A549 treated with ZK216348 at 1 μM for 4 hours (cell line): Measurements from ENCODE around the gene MAPK12. TPM values are rescaled to one million over a fixed set of nuclear protein-coding genes. Genes with fewer than 3 reads are reported as not detected.

Source experiments
- total RNA-seq: library from RNA; stranded (reverse); fragments of 200-300 nt; extraction: Qiagen RNA extraction; gene quantifications from 5 replicates; pipeline ENCODE4 v1.2.3, GENCODE V29; 2022; ENCODE audit warnings: low read depth

MAPK12 gene
- total RNA-seq, result 17.0 to 30.2 TPM (median 24.5 TPM) in 5 replicates

GRCh38 chr22:50261615-50262459 lies at the start of gene MAPK12:
Gene MAPK12 (minus strand): TSS chr22:50261683. CDS start chr22:50261509, 174 bp downstream.

GRCh38 chr22:50306753-50307749 lies 45.6 kb upstream of the MAPK12 start, which contains the start of gene PLXNB2:
Gene PLXNB2 (minus strand): TSS chr22:50307646. CDS start chr22:50290584, 17,062 bp downstream.

GRCh38 chr22:50269970-50270665 lies 8.6 kb upstream of the MAPK12 start, which contains the start of gene MAPK11:
Gene MAPK11 (minus strand): TSS chr22:50270380. CDS start chr22:50270292, 88 bp downstream.

GRCh38 chr22:50250555-50251476 lies 10.7 kb downstream of the MAPK12 start, which contains the start of gene HDAC10:
Gene HDAC10 (minus strand): TSS chr22:50251265. CDS start chr22:50251032, 233 bp downstream.

GRCh38 chr22:50244420-50245213 lies 16.9 kb downstream of the MAPK12 start, which contains the start of gene TUBGCP6:
Gene TUBGCP6 (minus strand): TSS chr22:50245023. CDS start chr22:50244459, 564 bp downstream.

Other genes starting within 250 kb of the MAPK12 start
- 0.06 TPM in 1 of 5 replicates, not detected in the others for gene IL17REL, start 248.9 kb downstream of the MAPK12 start, total RNA-seq
- not detected in 5 replicates for gene TTLL8, start 203.4 kb downstream of the MAPK12 start, total RNA-seq
- gene MLC1, start 176.3 kb downstream of the MAPK12 start, total RNA-seq, result 0.04 to 0.08 TPM in 2 of 5 replicates, not detected in the others
- not detected in 5 replicates for gene MOV10L1, start 171.7 kb downstream of the MAPK12 start, total RNA-seq
- gene PANX2, start 91.0 kb downstream of the MAPK12 start, total RNA-seq, result 3.7 to 7.7 TPM (median 7.1 TPM) in 5 replicates
- gene TRABD, start 75.8 kb downstream of the MAPK12 start, total RNA-seq, result 17.4 to 41.6 TPM (median 34.7 TPM) in 5 replicates
- 9.5 to 23.6 TPM (median 18.4 TPM) in 5 replicates for gene SELENOO, start 60.7 kb downstream of the MAPK12 start, total RNA-seq
- 4.5 to 13.6 TPM (median 11.5 TPM) in 5 replicates for gene TUBGCP6, start 16.7 kb downstream of the MAPK12 start, total RNA-seq
- gene HDAC10, start 10.4 kb downstream of the MAPK12 start, total RNA-seq, result 5.7 to 14.6 TPM (median 10.7 TPM) in 5 replicates
- 3.8 to 7.8 TPM (median 6.5 TPM) in 5 replicates for gene MAPK11, start 8.7 kb upstream of the MAPK12 start, total RNA-seq
- 62.3 to 128 TPM (median 115 TPM) in 5 replicates for gene PLXNB2, start 46.0 kb upstream of the MAPK12 start, total RNA-seq
- 1.6 to 4.3 TPM (median 3.6 TPM) in 5 replicates for gene DENND6B, start 65.3 kb upstream of the MAPK12 start, total RNA-seq
- 8.2 to 15.9 TPM (median 12.4 TPM) in 5 replicates for gene PPP6R2, start 81.6 kb upstream of the MAPK12 start, total RNA-seq
- gene SBF1, start 213.4 kb upstream of the MAPK12 start, total RNA-seq, result 9.8 to 29.9 TPM (median 27.6 TPM) in 5 replicates
- 0.27 to 0.84 TPM (median 0.69 TPM) in 5 replicates for gene ADM2, start 219.9 kb upstream of the MAPK12 start, total RNA-seq
- not detected in 5 replicates for gene MIOX, start 225.2 kb upstream of the MAPK12 start, total RNA-seq
- gene LMF2, start 246.0 kb upstream of the MAPK12 start, total RNA-seq, result 21.8 to 55.9 TPM (median 46.5 TPM) in 5 replicates
- 28.3 to 43.0 TPM (median 36.3 TPM) in 5 replicates for gene NCAPH2, start 246.5 kb upstream of the MAPK12 start, total RNA-seq